H9 (cell line): Measurements from ENCODE around the gene ROBO3. TPM values are rescaled to one million over a fixed set of nuclear protein-coding genes. Genes with fewer than 3 reads are reported as not detected.

Experiments used
- DNase-seq: peaks from one replicate; pipeline ENCODE4 v3.0.0-alpha.2; 2017
- H2AFZ ChIP-seq: one replicate; pipeline ENCODE4 v1.6.1; 2013; ENCODE audit warnings: mild to moderate bottlenecking, low read length, control low read depth, moderate library complexity
- H2AK5ac ChIP-seq: 2 replicates; pipeline ENCODE4 v1.6.1; 2013; ENCODE audit warnings: low read length, control low read depth, mixed read lengths; ENCODE audit not compliant: insufficient read length
- H2BK120ac ChIP-seq: one replicate; pipeline ENCODE4 v1.6.1; 2013; ENCODE audit warnings: low read depth, mild to moderate bottlenecking, low read length, control low read depth, inconsistent platforms; ENCODE audit not compliant: poor library complexity, severe bottlenecking
- H2BK12ac ChIP-seq: 2 replicates; pipeline ENCODE4 v1.6.1; 2013; ENCODE audit warnings: low read length, control low read depth, mixed read lengths, low read depth; ENCODE audit not compliant: insufficient read length
- H2BK15ac ChIP-seq: 2 replicates; pipeline ENCODE4 v1.6.1; 2013; ENCODE audit warnings: low read depth, low read length, control low read depth
- H2BK20ac ChIP-seq: one replicate; pipeline ENCODE4 v1.6.1; 2013; ENCODE audit warnings: low read depth, mild to moderate bottlenecking, low read length, control low read depth, inconsistent platforms; ENCODE audit not compliant: poor library complexity, severe bottlenecking
- H2BK5ac ChIP-seq: 2 replicates; pipeline ENCODE4 v1.6.1; 2013; ENCODE audit warnings: low read length, control low read depth, mixed read lengths; ENCODE audit not compliant: insufficient read length
- H3K14ac ChIP-seq: 2 replicates; pipeline ENCODE4 v1.6.1; 2013; ENCODE audit warnings: low read length, control low read depth; ENCODE audit not compliant: insufficient read depth
- H3K18ac ChIP-seq: 2 replicates; pipeline ENCODE4 v1.6.1; 2013; ENCODE audit warnings: low read depth, mild to moderate bottlenecking, mixed read lengths, low read length, control low read depth; ENCODE audit not compliant: insufficient read length
- H3K23ac ChIP-seq: 2 replicates; pipeline ENCODE4 v1.6.1; 2013; ENCODE audit warnings: low read length, control low read depth, mixed read lengths, low read depth; ENCODE audit not compliant: insufficient read length
- H3K23me2 ChIP-seq: 2 replicates; pipeline ENCODE4 v1.6.1; 2013; ENCODE audit warnings: low read depth, mild to moderate bottlenecking, mixed read lengths, low read length, control low read depth; ENCODE audit not compliant: insufficient read length, poor library complexity, severe bottlenecking
- H3K27ac ChIP-seq: 2 replicates; pipeline ENCODE4 v1.5.1; 2013; ENCODE audit warnings: low read length, control low read depth, mixed read lengths, low read depth; ENCODE audit not compliant: insufficient read length
- H3K27me3 ChIP-seq: 2 replicates; pipeline ENCODE4 v1.6.1; 2013; ENCODE audit warnings: low read length, control low read depth, inconsistent platforms; ENCODE audit not compliant: insufficient read depth
- H3K4ac ChIP-seq: 2 replicates; pipeline ENCODE4 v1.6.1; 2013; ENCODE audit warnings: low read depth, mild to moderate bottlenecking, control low read depth, inconsistent platforms, low read length, moderate library complexity
- H3K4me1 ChIP-seq: 2 replicates; pipeline ENCODE4 v1.6.1; 2013; ENCODE audit warnings: low read length, control low read depth, inconsistent platforms; ENCODE audit not compliant: insufficient read depth
- H3K4me2 ChIP-seq: 2 replicates; pipeline ENCODE4 v1.6.1; 2013; ENCODE audit warnings: low read length, control low read depth, mixed read lengths; ENCODE audit not compliant: insufficient read length, insufficient read depth
- H3K56ac ChIP-seq: 2 replicates; pipeline ENCODE4 v1.6.1; 2013; ENCODE audit warnings: low read depth, mild to moderate bottlenecking, mixed read lengths, low read length, control low read depth; ENCODE audit not compliant: insufficient read length
- H3K79me1 ChIP-seq: 2 replicates; pipeline ENCODE4 v1.6.1; 2013; ENCODE audit warnings: low read depth, mild to moderate bottlenecking, moderate library complexity, low read length, control low read depth, inconsistent platforms; ENCODE audit not compliant: insufficient read depth, poor library complexity, severe bottlenecking
- H3K79me2 ChIP-seq: 2 replicates; pipeline ENCODE4 v1.6.1; 2013; ENCODE audit warnings: low read length, control low read depth, inconsistent platforms; ENCODE audit not compliant: insufficient read depth
- H3K9ac ChIP-seq: 2 replicates; pipeline ENCODE4 v1.6.1; 2013; ENCODE audit warnings: low read length, control low read depth, mixed read lengths; ENCODE audit not compliant: insufficient read length; ENCODE audit errors: extremely low read depth
- H3K9me3 ChIP-seq: one replicate; pipeline ENCODE4 v1.6.1; 2013; ENCODE audit warnings: low read depth, low read length, inconsistent platforms; ENCODE audit not compliant: control insufficient read depth
- H3T11ph ChIP-seq: one replicate; pipeline ENCODE4 v1.6.1; 2013; ENCODE audit warnings: mild to moderate bottlenecking, low read length, control low read depth, inconsistent platforms
- H4K20me1 ChIP-seq: one replicate; pipeline ENCODE4 v1.6.1; 2013; ENCODE audit not compliant: control insufficient read depth, insufficient read length, insufficient read depth
- H4K5ac ChIP-seq: 2 replicates; pipeline ENCODE4 v1.6.1; 2013; ENCODE audit warnings: low read depth, mild to moderate bottlenecking, mixed read lengths, low read length, control low read depth; ENCODE audit not compliant: insufficient read length
- H4K8ac ChIP-seq: replicated peaks from 2 replicates; pipeline ENCODE4 v1.6.1; 2013; ENCODE audit warnings: low read length, control low read depth, mixed read lengths, low read depth; ENCODE audit not compliant: insufficient read length
- H4K91ac ChIP-seq: 2 replicates; pipeline ENCODE4 v1.6.1; 2013; ENCODE audit warnings: low read depth, mild to moderate bottlenecking, moderate library complexity, mixed read lengths, low read length, control low read depth; ENCODE audit not compliant: insufficient read length
- H3K27ac Mint-ChIP-seq, 3 experiments: 2 replicates in 2 of 3; 3 replicates in 1 of 3; pipeline ENCODE4 v1.8.0; 2020 to 2021; ENCODE audit warnings: mixed read lengths in 3 of 3, mild to moderate bottlenecking in 1 of 3, moderate library complexity in 1 of 3
- H3K27me3 Mint-ChIP-seq: 2 replicates; pipeline ENCODE4 v1.8.0; 2021; ENCODE audit warnings: low read depth, mild to moderate bottlenecking, moderate library complexity, mixed read lengths
- H3K36me3 Mint-ChIP-seq, 3 experiments: 2 replicates in 2 of 3; 3 replicates in 1 of 3; pipeline ENCODE4 v1.8.0; 2020 to 2021; ENCODE audit warnings: low read depth in 3 of 3, mixed read lengths in 3 of 3; ENCODE audit not compliant: insufficient read depth in 1 of 3
- H3K4me1 Mint-ChIP-seq, 2 experiments: 2 replicates each; pipeline ENCODE4 v1.8.0; 2020; ENCODE audit warnings: mixed read lengths in 2 of 2
- H3K4me3 Mint-ChIP-seq, 2 experiments: 2 replicates in 1 of 2; 3 replicates in 1 of 2; pipeline ENCODE4 v1.8.0; 2020 to 2021; ENCODE audit warnings: mild to moderate bottlenecking in 2 of 2, mixed read lengths in 2 of 2, moderate library complexity in 1 of 2
- H3K9me3 Mint-ChIP-seq, 2 experiments: 2 replicates in 1 of 2; 3 replicates in 1 of 2; pipeline ENCODE4 v1.8.0; 2020; ENCODE audit warnings: mild to moderate bottlenecking in 2 of 2, mixed read lengths in 2 of 2, moderate library complexity in 1 of 2
- CTCF ChIP-seq: fragments of 200-600 bp; sonication (generic); conservative IDR thresholded peaks from 3 replicates; pipeline ENCODE4 v1.8.0; 2021; ENCODE audit warnings: antibody characterized with exemption, mild to moderate bottlenecking
- WGBS: extraction: QIAGEN DNeasy Blood & Tissue Kit; methylation state at CpG from one replicate; pipeline ENCODE4 v1.1.7; 2013; ENCODE audit warnings: missing lambda C conversion rate, low lambda C conversion rate, mixed read lengths; ENCODE audit not compliant: insufficient read length; ENCODE audit errors: extremely low coverage; 5-methylcytosine and 5-hydroxymethylcytosine counted together
- total RNA-seq: library from RNA; stranded (reverse); gene quantifications from 2 replicates; pipeline ENCODE4 v1.2.1, GENCODE V29; 2021

ROBO3 gene
- total RNA-seq, 1 experiment from 2014 or later, result 12.6 TPM

GRCh38 chr11:124877631-124877909 lies 12.3 kb downstream of the ROBO3 start:
- Histone ChIP-seq H3K27me3 (peaks cover 6% of the 10 kb centered on the region; the same call in 1 of the 2 replicates), H3K9me3 (no peaks in the 10 kb centered on the region), H2BK20ac (no peak overlapping the region), H3K56ac (no peak overlapping the region), H3K79me2 (no peaks in the 10 kb centered on the region), H2BK15ac (no peak overlapping the region), H3K9ac (no peak overlapping the region), H3K79me1 (no peaks in the 10 kb centered on the region), H3K23me2 (peaks cover 6% of the 10 kb centered on the region), H3K18ac (no peak overlapping the region), H2BK12ac (no peak overlapping the region), H4K5ac (no peak overlapping the region), H2AK5ac (no peak overlapping the region), H3K14ac (no peak overlapping the region), H2BK5ac (no peak overlapping the region), H4K20me1 (no peaks in the 10 kb centered on the region), H4K8ac (no peak overlapping the region), H4K91ac (no peak overlapping the region), H2BK120ac (no peak overlapping the region), H3K4me2 (peak overlapping the region; percentile 61), H2AFZ (no peak overlapping the region), H3K23ac (no peak overlapping the region), H3K4me1 (no peaks in the 10 kb centered on the region), H3T11ph (no peak overlapping the region), H3K27ac (no peak overlapping the region), H3K4ac (no peak overlapping the region)
- no CpG with 5 or more reads among the region's 10 CpGs for WGBS
- peaks cover 20 to 28% of the 10 kb centered on the region in 2 experiments for H3K4me1 Mint-ChIP-seq
- H3K9me3 Mint-ChIP-seq, result peaks cover 0 to 3% of the 10 kb centered on the region in 2 experiments; a peak in 1 of 5 replicates
- no peaks in the 10 kb centered on the region; a peak in 2 of 7 replicates for H3K36me3 Mint-ChIP-seq
- H3K27me3 Mint-ChIP-seq, result peaks cover 36% of the 10 kb centered on the region
- peak overlapping the region; percentile 82 to 89 for H3K4me3 Mint-ChIP-seq
- H3K27ac Mint-ChIP-seq, result no peak overlapping the region
- no peak for TF ChIP-seq CTCF
- DNase-seq, result no peak
